RWPE2 (cell line): ENCODE data around the gene SEC63.

Experiments used
- ATAC-seq: fragments of 200-7000 bp; cut with Tn5 transposase; 3 replicates; pipeline ENCODE4 v1.9.1; 2021; ENCODE audit warnings: low read depth
- DNase-seq: peaks from one replicate; pipeline ENCODE4 v3.0.0-alpha.2; 2020; ENCODE audit warnings: low spot score
- H3K27ac ChIP-seq: fragments of 450-650 bp; 2 replicates; pipeline ENCODE4 v1.5.1; 2017; ENCODE audit warnings: mild to moderate bottlenecking; ENCODE audit not compliant: poor library complexity, severe bottlenecking
- H3K27me3 ChIP-seq: fragments of 250-450 bp; sonication (Bioruptor Pico); 2 replicates; pipeline ENCODE4 v1.5.1; 2021; ENCODE audit warnings: mild to moderate bottlenecking, moderate library complexity; ENCODE audit not compliant: insufficient read depth, poor library complexity, severe bottlenecking
- H3K36me3 ChIP-seq: fragments of 250-450 bp; sonication (Bioruptor Pico); 2 replicates; pipeline ENCODE4 v1.5.1; 2020; ENCODE audit warnings: low read depth, mild to moderate bottlenecking, moderate library complexity
- H3K4me1 ChIP-seq: fragments of 250-450 bp; sonication (Bioruptor Pico); 2 replicates; pipeline ENCODE4 v1.5.1; 2021; ENCODE audit warnings: mild to moderate bottlenecking, moderate library complexity; ENCODE audit not compliant: insufficient read depth, poor library complexity, severe bottlenecking
- H3K4me3 ChIP-seq: fragments of 250-450 bp; sonication (Bioruptor Pico); 2 replicates; pipeline ENCODE4 v1.5.1; 2021; ENCODE audit warnings: mild to moderate bottlenecking, moderate library complexity; ENCODE audit not compliant: severe bottlenecking
- H3K9me3 ChIP-seq: fragments of 250-450 bp; sonication (Bioruptor Pico); 2 replicates; pipeline ENCODE4 v1.5.1; 2021; ENCODE audit warnings: mild to moderate bottlenecking, moderate library complexity; ENCODE audit not compliant: severe bottlenecking
- TF ChIP-seq, protein P1 (sequence below): fragments of 450-650 bp; IDR thresholded peaks from one replicate; pipeline ENCODE4 v1.5.1; 2017; ENCODE audit warnings: mild to moderate bottlenecking, moderate library complexity; ENCODE audit not compliant: poor library complexity, severe bottlenecking

The SEC63 gene

GRCh38 chr6:107822176-107823046, 135.6 kb downstream of the SEC63 start:
- no peak for DNase-seq
- no peaks in the 10 kb centered on the region for H3K27me3 ChIP-seq
- no peak overlapping the region for H3K4me3 ChIP-seq

GRCh38 chr6:107821591-107821990, 136.4 kb downstream of the SEC63 start:
- Histone ChIP-seq H3K9me3 (no peaks in the 10 kb centered on the region), H3K4me1 (peaks cover 20% of the 10 kb centered on the region), H3K36me3 (no peaks in the 10 kb centered on the region), H3K27me3 (no peaks in the 10 kb centered on the region), H3K27ac (no peak overlapping the region), H3K4me3 (no peak overlapping the region)
- ATAC-seq (no peak), DNase-seq (no peak)
- TF ChIP-seq, protein P1, sequence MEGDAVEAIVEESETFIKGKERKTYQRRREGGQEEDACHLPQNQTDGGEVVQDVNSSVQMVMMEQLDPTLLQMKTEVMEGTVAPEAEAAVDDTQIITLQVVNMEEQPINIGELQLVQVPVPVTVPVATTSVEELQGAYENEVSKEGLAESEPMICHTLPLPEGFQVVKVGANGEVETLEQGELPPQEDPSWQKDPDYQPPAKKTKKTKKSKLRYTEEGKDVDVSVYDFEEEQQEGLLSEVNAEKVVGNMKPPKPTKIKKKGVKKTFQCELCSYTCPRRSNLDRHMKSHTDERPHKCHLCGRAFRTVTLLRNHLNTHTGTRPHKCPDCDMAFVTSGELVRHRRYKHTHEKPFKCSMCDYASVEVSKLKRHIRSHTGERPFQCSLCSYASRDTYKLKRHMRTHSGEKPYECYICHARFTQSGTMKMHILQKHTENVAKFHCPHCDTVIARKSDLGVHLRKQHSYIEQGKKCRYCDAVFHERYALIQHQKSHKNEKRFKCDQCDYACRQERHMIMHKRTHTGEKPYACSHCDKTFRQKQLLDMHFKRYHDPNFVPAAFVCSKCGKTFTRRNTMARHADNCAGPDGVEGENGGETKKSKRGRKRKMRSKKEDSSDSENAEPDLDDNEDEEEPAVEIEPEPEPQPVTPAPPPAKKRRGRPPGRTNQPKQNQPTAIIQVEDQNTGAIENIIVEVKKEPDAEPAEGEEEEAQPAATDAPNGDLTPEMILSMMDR: no peak

More at GRCh38 chr6:107822176-107823046, 135.6 kb downstream of the SEC63 start:
- TF ChIP-seq, protein P1: no peak
- no peak overlapping the region for H3K27ac ChIP-seq
- peaks cover 20% of the 10 kb centered on the region for H3K4me1 ChIP-seq
- no peaks in the 10 kb centered on the region for H3K36me3 ChIP-seq
- H3K9me3 ChIP-seq: no peaks in the 10 kb centered on the region
- no peak for ATAC-seq

DNA sequence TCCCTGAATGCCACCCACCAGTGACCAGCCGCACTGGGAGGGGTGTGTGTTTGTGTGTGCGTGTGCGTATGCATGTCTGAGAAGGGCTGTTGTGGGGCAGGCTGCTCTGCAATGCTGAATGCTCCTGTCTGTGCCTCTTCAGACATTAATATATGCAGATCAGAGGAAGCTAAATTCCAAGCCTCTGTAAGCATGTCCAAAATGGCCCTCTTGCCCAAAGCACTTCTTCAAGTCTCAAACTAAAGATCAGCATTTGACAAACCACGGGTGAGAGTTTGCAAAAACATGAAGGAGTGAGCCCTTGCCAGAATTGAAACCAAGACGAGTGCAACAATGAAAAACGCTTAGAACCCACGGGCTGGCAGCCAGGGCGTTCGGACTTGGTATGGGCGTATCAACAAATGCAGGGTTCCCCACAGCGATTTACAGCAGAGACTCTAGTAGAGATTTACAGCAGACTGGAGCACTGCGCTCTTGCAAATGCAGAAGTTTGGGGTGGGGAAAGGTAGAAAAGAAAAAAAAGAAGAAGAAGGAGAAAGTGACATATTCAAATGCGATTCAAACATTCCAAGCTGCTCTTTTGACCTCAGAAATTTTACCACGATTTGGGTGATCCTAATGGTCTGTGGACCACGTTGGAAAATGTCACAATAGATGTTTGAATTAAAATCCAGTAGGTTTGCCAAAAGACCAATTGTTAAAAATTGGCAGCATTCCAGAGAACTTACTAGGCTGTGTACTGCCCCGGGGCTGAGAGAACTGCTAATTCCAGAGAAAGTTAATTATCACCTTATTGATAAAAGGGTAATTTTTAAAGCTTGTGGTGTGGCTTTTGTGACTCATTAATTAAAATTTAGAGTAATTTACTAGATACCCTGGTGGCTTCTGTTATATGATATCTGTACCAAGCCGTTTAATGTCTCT, 137.4 kb downstream of the SEC63 start:
- Histone ChIP-seq H3K27ac (peak overlapping the region; percentile 7), H3K9me3 (no peaks in the 10 kb centered on the region), H3K4me1 (peaks cover 23% of the 10 kb centered on the region), H3K36me3 (no peaks in the 10 kb centered on the region), H3K4me3 (no peak overlapping the region), H3K27me3 (no peaks in the 10 kb centered on the region)
- peak; percentile 7; the same call in 1 of the 3 replicates for ATAC-seq
- TF ChIP-seq, protein P1: no peak
- no peak for DNase-seq

GRCh38 chr6:107819964-107820337, 138.1 kb downstream of the SEC63 start:
- Histone ChIP-seq H3K27ac (peak overlapping the region; percentile 7), H3K36me3 (no peaks in the 10 kb centered on the region), H3K4me1 (peaks cover 28% of the 10 kb centered on the region), H3K27me3 (no peaks in the 10 kb centered on the region), H3K9me3 (no peaks in the 10 kb centered on the region), H3K4me3 (no peak overlapping the region)
- TF ChIP-seq, protein P1: no peak
- DNase-seq (no peak), ATAC-seq (peak; percentile 88)
